Peyer's patch (tissue), 4 donors: Measurements from ENCODE around the gene CCDC149.

Experiments
- POLR2A ChIP-seq, 2 donors: fragments of 450-650 bp; IDR thresholded peaks; one replicate each; pipeline ENCODE4 v1.5.1; 2017; ENCODE audit warnings: antibody characterized with exemption in 2 of 2, mild to moderate bottlenecking in 2 of 2, moderate library complexity in 2 of 2
- TF ChIP-seq, protein P1 (sequence below), 6 experiments: fragments of 450-650 bp in 4 of 6; fragments of 200-600 bp in 2 of 6; sonication (generic) in 1 of 6; IDR thresholded peaks; one replicate each; pipeline ENCODE4 v1.5.1; 2017 to 2019; ENCODE audit warnings: antibody characterized with exemption in 6 of 6, mild to moderate bottlenecking in 3 of 6, moderate library complexity in 1 of 6

DNA sequence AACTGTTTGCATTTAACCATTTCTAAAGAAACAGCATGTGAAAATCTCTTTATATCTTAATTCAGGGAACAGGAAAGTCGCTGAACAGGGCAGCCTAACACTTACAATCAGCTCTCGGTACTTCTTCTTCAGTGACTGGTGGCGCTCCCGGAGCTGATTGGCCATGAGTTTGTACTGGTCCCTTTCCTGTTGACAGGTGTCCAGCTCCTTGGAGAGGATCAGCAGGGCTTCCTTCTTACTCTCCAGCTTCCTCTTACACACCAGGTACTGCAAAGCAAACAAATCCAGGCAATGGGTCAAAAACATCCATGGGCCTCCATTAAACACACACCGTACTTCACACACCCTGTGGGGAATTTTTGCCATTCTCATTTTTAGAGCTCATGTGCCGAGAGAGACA is 36.4 kb downstream of the CCDC149 start:
- TF ChIP-seq, protein P1, sequence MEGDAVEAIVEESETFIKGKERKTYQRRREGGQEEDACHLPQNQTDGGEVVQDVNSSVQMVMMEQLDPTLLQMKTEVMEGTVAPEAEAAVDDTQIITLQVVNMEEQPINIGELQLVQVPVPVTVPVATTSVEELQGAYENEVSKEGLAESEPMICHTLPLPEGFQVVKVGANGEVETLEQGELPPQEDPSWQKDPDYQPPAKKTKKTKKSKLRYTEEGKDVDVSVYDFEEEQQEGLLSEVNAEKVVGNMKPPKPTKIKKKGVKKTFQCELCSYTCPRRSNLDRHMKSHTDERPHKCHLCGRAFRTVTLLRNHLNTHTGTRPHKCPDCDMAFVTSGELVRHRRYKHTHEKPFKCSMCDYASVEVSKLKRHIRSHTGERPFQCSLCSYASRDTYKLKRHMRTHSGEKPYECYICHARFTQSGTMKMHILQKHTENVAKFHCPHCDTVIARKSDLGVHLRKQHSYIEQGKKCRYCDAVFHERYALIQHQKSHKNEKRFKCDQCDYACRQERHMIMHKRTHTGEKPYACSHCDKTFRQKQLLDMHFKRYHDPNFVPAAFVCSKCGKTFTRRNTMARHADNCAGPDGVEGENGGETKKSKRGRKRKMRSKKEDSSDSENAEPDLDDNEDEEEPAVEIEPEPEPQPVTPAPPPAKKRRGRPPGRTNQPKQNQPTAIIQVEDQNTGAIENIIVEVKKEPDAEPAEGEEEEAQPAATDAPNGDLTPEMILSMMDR (IDR thresholded peaks at IDR 0.05): no peak
- no peak for TF ChIP-seq POLR2A (IDR thresholded peaks at IDR 0.05)
